Brain microvascular endothelial cell (primary cell): ENCODE data around the gene LRP1B.
"Not testable (repeated sequence)": the region's sequence is repeated elsewhere in the genome, so short reads cannot be mapped to it uniquely, and the experiment has no call there.

ENCODE experiments used
- DNase-seq: peaks from one replicate; pipeline ENCODE4 v3.0.0-alpha.2; 2020
- H3K27ac ChIP-seq: fragments of 250-450 bp; sonication (Bioruptor Pico); 2 replicates; pipeline ENCODE4 v1.5.1; 2020; ENCODE audit warnings: mild to moderate bottlenecking, moderate library complexity
- H3K27me3 ChIP-seq: fragments of 250-450 bp; sonication (Bioruptor Pico); replicated peaks from 2 replicates; pipeline ENCODE4 v1.5.1; 2020; ENCODE audit warnings: mild to moderate bottlenecking
- H3K36me3 ChIP-seq: fragments of 250-450 bp; sonication (Bioruptor Pico); replicated peaks from 2 replicates; pipeline ENCODE4 v1.5.1; 2020; ENCODE audit warnings: mild to moderate bottlenecking
- H3K4me3 ChIP-seq: 2 replicates; pipeline ENCODE4 v1.5.1; 2011; ENCODE audit warnings: low read depth, mild to moderate bottlenecking, control low read depth, low read length, moderate library complexity
- CTCF ChIP-seq: IDR thresholded peaks from 2 replicates; pipeline ENCODE4 v1.5.1; 2011; ENCODE audit warnings: low read depth, mild to moderate bottlenecking, moderate library complexity, low read length, control low read depth, inconsistent platforms; ENCODE audit errors: missing control alignments
- in situ Hi-C: cut with HindIII; loops from 2 replicates; pipeline ENCODE4 v1.10.0; 2017; ENCODE audit warnings: low sequenced_read_pairs, low pct_ligation_motif_present

The LRP1B gene

GRCh38 chr2:140436936-140437335 is 1693.9 kb downstream of the LRP1B start:
- no peaks in the 10 kb centered on the region for H3K27me3 ChIP-seq
- H3K27ac ChIP-seq, result no peak overlapping the region
- no peaks in the 10 kb centered on the region for H3K36me3 ChIP-seq
- TF ChIP-seq CTCF, result no peak
- in situ Hi-C loops, result no loop called here
- DNase-seq, result no peak
- H3K4me3 ChIP-seq, result no peak overlapping the region

- H3K27ac ChIP-seq, H3K36me3 ChIP-seq, in situ Hi-C loops, H3K4me3 ChIP-seq, H3K27me3 ChIP-seq, DNase-seq: not testable (repeated sequence)
Observed at GRCh38 chr2:140427033-140427432, 1703.8 kb downstream of the LRP1B start.

- TF ChIP-seq CTCF, result no peak
- in situ Hi-C loops, result no loop called here
- DNase-seq, result no peak
- Histone ChIP-seq H3K27me3 (no peaks in the 10 kb centered on the region), H3K4me3 (no peak overlapping the region), H3K27ac (no peak overlapping the region), H3K36me3 (no peaks in the 10 kb centered on the region)
Observed at GRCh38 chr2:140424471-140424870, 1706.3 kb downstream of the LRP1B start.

GRCh38 chr2:140422759-140423158 is 1708.1 kb downstream of the LRP1B start:
- DNase-seq, result no peak
- in situ Hi-C loops, result no loop called here
- H3K36me3 ChIP-seq, result no peaks in the 10 kb centered on the region
- H3K27ac ChIP-seq, result no peak overlapping the region
- no peak overlapping the region for H3K4me3 ChIP-seq
- TF ChIP-seq CTCF, result no peak
- no peaks in the 10 kb centered on the region for H3K27me3 ChIP-seq

- Histone ChIP-seq H3K27me3 (no peaks in the 10 kb centered on the region), H3K36me3 (no peaks in the 10 kb centered on the region), H3K27ac (no peak overlapping the region), H3K4me3 (no peak overlapping the region)
- in situ Hi-C loops, result no loop called here
- TF ChIP-seq CTCF, result no peak
- DNase-seq, result no peak
Observed at GRCh38 chr2:140417504-140417903, 1713.3 kb downstream of the LRP1B start.

- no peak overlapping the region for H3K4me3 ChIP-seq
- no peak for TF ChIP-seq CTCF
- H3K27me3 ChIP-seq, result no peaks in the 10 kb centered on the region
- no peak for DNase-seq
- H3K27ac ChIP-seq, result no peak overlapping the region
- no peaks in the 10 kb centered on the region for H3K36me3 ChIP-seq
- in situ Hi-C loops, result no loop called here
Observed at GRCh38 chr2:140416577-140416976, 1714.2 kb downstream of the LRP1B start.

- H3K27me3 ChIP-seq, H3K4me3 ChIP-seq, in situ Hi-C loops, H3K36me3 ChIP-seq, H3K27ac ChIP-seq, DNase-seq: not testable (repeated sequence)
Observed at GRCh38 chr2:140415035-140415434, 1715.8 kb downstream of the LRP1B start.
